Liver (tissue), 3 donors: ENCODE data around the gene C11orf24.

Source experiments
- CTCF ChIP-seq: fragments of 150-350 bp; IDR thresholded peaks from 2 replicates; pipeline ENCODE4 v1.5.1; 2017; ENCODE audit warnings: improper control_type of control experiment, low read depth, low read length; ENCODE audit not compliant: missing input control
- MAX ChIP-seq: IDR thresholded peaks from 2 replicates; pipeline ENCODE4 v1.6.1; 2016; ENCODE audit warnings: antibody characterized with exemption
- TAF1 ChIP-seq: conservative IDR thresholded peaks from 2 replicates; pipeline ENCODE4 v1.6.1; 2016; ENCODE audit warnings: antibody characterized with exemption, mild to moderate bottlenecking
- TF ChIP-seq, protein P1 (sequence below): IDR thresholded peaks from 2 replicates; pipeline ENCODE4 v1.6.1; 2016; ENCODE audit warnings: antibody characterized with exemption, mild to moderate bottlenecking
- donor health status: healthy.
- donor health status: healthy.

DNA sequence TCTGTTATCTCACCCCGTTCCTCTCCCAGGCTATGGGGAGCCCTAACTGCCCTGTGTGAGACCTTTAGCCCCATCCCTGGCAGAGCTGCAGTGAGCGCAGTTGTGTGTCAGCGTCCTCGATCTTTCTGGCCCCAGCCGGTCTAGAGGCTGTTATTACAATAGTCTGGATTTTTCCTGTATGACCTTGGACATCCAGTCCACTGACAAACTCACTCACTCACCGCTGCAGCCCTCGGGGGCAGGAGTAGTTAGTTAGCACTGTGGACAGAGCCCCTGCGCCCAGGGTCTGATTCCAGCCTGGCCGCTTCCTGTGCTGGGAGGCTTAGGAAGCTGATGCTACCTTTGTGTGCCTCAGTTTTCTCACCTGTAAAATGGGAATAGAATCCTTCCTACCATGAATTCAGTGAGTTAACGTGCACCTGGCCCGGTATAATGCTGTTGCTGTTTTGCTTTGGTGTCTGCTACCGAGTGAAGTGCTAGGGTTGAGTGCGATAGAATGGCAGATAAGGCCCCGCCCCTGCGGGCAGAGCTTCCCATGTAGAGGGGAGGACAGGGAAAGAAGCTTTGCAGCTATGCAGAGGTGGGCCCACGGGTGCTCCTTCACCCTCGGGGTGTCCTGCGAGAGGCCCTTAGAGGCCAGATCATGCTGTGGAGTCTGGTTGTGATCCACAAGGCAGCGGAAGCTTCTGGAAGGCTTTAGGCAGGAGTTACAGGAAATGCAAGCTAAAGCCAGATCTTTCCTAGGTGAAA lies 43.6 kb upstream of the C11orf24 start:
- no peak for TF ChIP-seq CTCF
- TF ChIP-seq TAF1, result peak; percentile 80
- TF ChIP-seq, protein P1, sequence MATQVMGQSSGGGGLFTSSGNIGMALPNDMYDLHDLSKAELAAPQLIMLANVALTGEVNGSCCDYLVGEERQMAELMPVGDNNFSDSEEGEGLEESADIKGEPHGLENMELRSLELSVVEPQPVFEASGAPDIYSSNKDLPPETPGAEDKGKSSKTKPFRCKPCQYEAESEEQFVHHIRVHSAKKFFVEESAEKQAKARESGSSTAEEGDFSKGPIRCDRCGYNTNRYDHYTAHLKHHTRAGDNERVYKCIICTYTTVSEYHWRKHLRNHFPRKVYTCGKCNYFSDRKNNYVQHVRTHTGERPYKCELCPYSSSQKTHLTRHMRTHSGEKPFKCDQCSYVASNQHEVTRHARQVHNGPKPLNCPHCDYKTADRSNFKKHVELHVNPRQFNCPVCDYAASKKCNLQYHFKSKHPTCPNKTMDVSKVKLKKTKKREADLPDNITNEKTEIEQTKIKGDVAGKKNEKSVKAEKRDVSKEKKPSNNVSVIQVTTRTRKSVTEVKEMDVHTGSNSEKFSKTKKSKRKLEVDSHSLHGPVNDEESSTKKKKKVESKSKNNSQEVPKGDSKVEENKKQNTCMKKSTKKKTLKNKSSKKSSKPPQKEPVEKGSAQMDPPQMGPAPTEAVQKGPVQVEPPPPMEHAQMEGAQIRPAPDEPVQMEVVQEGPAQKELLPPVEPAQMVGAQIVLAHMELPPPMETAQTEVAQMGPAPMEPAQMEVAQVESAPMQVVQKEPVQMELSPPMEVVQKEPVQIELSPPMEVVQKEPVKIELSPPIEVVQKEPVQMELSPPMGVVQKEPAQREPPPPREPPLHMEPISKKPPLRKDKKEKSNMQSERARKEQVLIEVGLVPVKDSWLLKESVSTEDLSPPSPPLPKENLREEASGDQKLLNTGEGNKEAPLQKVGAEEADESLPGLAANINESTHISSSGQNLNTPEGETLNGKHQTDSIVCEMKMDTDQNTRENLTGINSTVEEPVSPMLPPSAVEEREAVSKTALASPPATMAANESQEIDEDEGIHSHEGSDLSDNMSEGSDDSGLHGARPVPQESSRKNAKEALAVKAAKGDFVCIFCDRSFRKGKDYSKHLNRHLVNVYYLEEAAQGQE, result peak; percentile 92
- TF ChIP-seq MAX, result peak; percentile 77
